HCT116 (cell line): Measurements from ENCODE around the gene ATM. TPM values are rescaled to one million over a fixed set of nuclear protein-coding genes. Genes with fewer than 3 reads are reported as not detected.

Experiments used
- ATAC-seq: fragments of 200-7000 bp; cut with Tn5 transposase; 2 replicates; pipeline ENCODE4 v1.9.1; 2020; ENCODE audit warnings: mild to moderate bottlenecking, moderate library complexity
- BruUV-seq: library from RNA; stranded (reverse); fragments of 400-500 nt; replicated peaks from 2 replicates; lab custom pipeline; 2021; lab: Mats Ljungman, UMichigan
- CTCF ChIA-PET: fragments of 300-600 bp; sonication (Branson Sonifier 250); formaldehyde crosslinking; loops from one replicate; lab custom pipeline; 2021; ENCODE audit warnings: antibody characterized with exemption; lab: Charles Lee
- POLR2A ChIA-PET: fragments of 300-600, 350-600 bp; sonication (Branson Sonifier 250); formaldehyde crosslinking; loops from one replicate; lab custom pipeline; 2021; ENCODE audit warnings: antibody characterized with exemption; lab: Charles Lee
- RAD21 ChIA-PET, 2 experiments: fragments of 300-600 bp; sonication (Branson Sonifier 250); formaldehyde crosslinking; loops; one replicate each; lab custom pipeline; 2023; ENCODE audit warnings: low total read pairs in 2 of 2; ENCODE audit not compliant: uncharacterized antibody in 2 of 2, unreplicated experiment in 2 of 2, low non-redundant PET in 1 of 2; lab: Charles Lee
- DNase-seq: peaks from one replicate; pipeline ENCODE4 v3.0.0-alpha.2; 2010; ENCODE audit warnings: low read depth, low spot score
- H2AFZ ChIP-seq: fragments of 200-600 bp; shearing (Covaris generic), sonication (generic); 2 replicates; pipeline ENCODE4 v1.6.1; 2017; ENCODE audit warnings: low read depth, mixed run types, mixed read lengths, antibody characterized with exemption, low read length; ENCODE audit not compliant: poor library complexity, severe bottlenecking
- H3K27ac ChIP-seq: 2 replicates; pipeline ENCODE4 v1.5.1; 2012; ENCODE audit warnings: low read depth, low read length
- H3K27me3 ChIP-seq: fragments of 200-600 bp; sonication (generic); 2 replicates; pipeline ENCODE4 v1.6.1; 2016; ENCODE audit warnings: mixed run types, low read length, mixed read lengths; ENCODE audit not compliant: insufficient read depth
- H3K36me3 ChIP-seq, 2 experiments: fragments of 200-500 bp in 1 of 2; fragments of 200-600 bp in 1 of 2; sonication (Bioruptor generic) in 1 of 2; sonication (generic) in 1 of 2; 2 replicates each; pipeline versions ENCODE4 v1.5.1 to v1.6.1; 2014 to 2016; ENCODE audit warnings: low read length in 2 of 2, inconsistent platforms in 1 of 2, mixed read lengths in 1 of 2, mixed run types in 1 of 2; ENCODE audit not compliant: insufficient read depth in 2 of 2, control insufficient read depth in 1 of 2
- H3K4me1 ChIP-seq, 2 experiments: fragments of 200-600 bp in 1 of 2; sonication (generic) in 1 of 2; 2 replicates each; pipeline versions ENCODE4 v1.5.1 to v1.6.1; 2012 to 2017; ENCODE audit warnings: low read length in 2 of 2, inconsistent platforms in 1 of 2, mild to moderate bottlenecking in 1 of 2, mixed read lengths in 1 of 2, mixed run types in 1 of 2, moderate library complexity in 1 of 2; ENCODE audit not compliant: insufficient read depth in 2 of 2, control insufficient read depth in 1 of 2
- H3K4me2 ChIP-seq: fragments of 200-600 bp; sonication (generic); 2 replicates; pipeline ENCODE4 v1.6.1; 2017; ENCODE audit warnings: mixed run types, low read length, mixed read lengths
- H3K4me3 ChIP-seq, 2 experiments: fragments of 200-600 bp in 1 of 2; sonication (generic) in 1 of 2; replicated peaks in 1 of 2; 2 replicates each; pipeline ENCODE4 v1.5.1; 2011 to 2016; ENCODE audit warnings: low read length in 2 of 2, control low read depth in 1 of 2, low read depth in 1 of 2, mild to moderate bottlenecking in 1 of 2, mixed read lengths in 1 of 2, mixed run types in 1 of 2
- H3K79me2 ChIP-seq: fragments of 200-600 bp; sonication (generic); 2 replicates; pipeline ENCODE4 v1.6.1; 2017; ENCODE audit warnings: mild to moderate bottlenecking, mixed run types, low read length, moderate library complexity, mixed read lengths; ENCODE audit not compliant: insufficient read depth
- H3K9ac ChIP-seq: fragments of 200-600 bp; sonication (generic); 2 replicates; pipeline ENCODE4 v1.6.1; 2016; ENCODE audit warnings: low read length, mixed read lengths
- H3K9me2 ChIP-seq: fragments of 200-600 bp; sonication (generic), shearing (Covaris generic); 2 replicates; pipeline ENCODE4 v1.6.1; 2017; ENCODE audit warnings: mixed run types, mild to moderate bottlenecking, moderate library complexity; ENCODE audit not compliant: insufficient read depth
- H3K9me3 ChIP-seq, 2 experiments: fragments of 200-500 bp in 1 of 2; fragments of 200-600 bp in 1 of 2; sonication (Bioruptor generic) in 1 of 2; sonication (generic) in 1 of 2; 2 replicates each; pipeline ENCODE4 v1.6.1; 2014 to 2017; ENCODE audit warnings: low read length in 2 of 2, mixed read lengths in 2 of 2, inconsistent platforms in 1 of 2, low read depth in 1 of 2, mild to moderate bottlenecking in 1 of 2, mixed run types in 1 of 2, moderate library complexity in 1 of 2; ENCODE audit not compliant: control insufficient read depth in 1 of 2, insufficient read depth in 1 of 2
- H4K20me1 ChIP-seq: fragments of 200-600 bp; sonication (generic), shearing (Covaris generic); 2 replicates; pipeline ENCODE4 v1.6.1; 2017; ENCODE audit warnings: mixed run types, mild to moderate bottlenecking, moderate library complexity; ENCODE audit not compliant: insufficient read depth
- POLR2A ChIP-seq: IDR thresholded peaks from 2 replicates; pipeline ENCODE4 v1.7.0; 2011; ENCODE audit warnings: borderline replicate concordance; ENCODE audit not compliant: insufficient read depth, insufficient read length; ENCODE audit errors: extremely low read depth
- POLR2AphosphoS5 ChIP-seq: IDR thresholded peaks from 2 replicates; pipeline ENCODE4 v1.6.1; 2011; ENCODE audit warnings: mild to moderate bottlenecking, low read depth, low read length, moderate library complexity
- REST ChIP-seq: IDR thresholded peaks from 2 replicates; pipeline ENCODE4 v1.6.1; 2012; ENCODE audit warnings: low read depth
- SRF ChIP-seq: IDR thresholded peaks from 2 replicates; pipeline ENCODE4 v1.6.1; 2012; ENCODE audit warnings: low read depth
- TCF7L2 ChIP-seq: IDR thresholded peaks from 2 replicates; pipeline ENCODE4 v1.7.0; 2011; ENCODE audit warnings: borderline replicate concordance, inconsistent platforms; ENCODE audit not compliant: insufficient read depth, insufficient read length; ENCODE audit errors: extremely low read depth
- ZFX ChIP-seq: fragments of 450-650 bp; IDR thresholded peaks from 2 replicates; pipeline ENCODE4 v1.6.1; 2017
- intact Hi-C: fragments of 100-400 bp; cut with micrococcal nuclease; formaldehyde crosslinking; loops from 2 replicates; pipeline ENCODE4 v1.10.0; 2022
- total RNA-seq: library from RNA; stranded (reverse); gene quantifications from one replicate; pipeline ENCODE4 v1.2.1, GENCODE V29; 2021; ENCODE audit not compliant: unreplicated experiment

The ATM gene
- total RNA-seq, 1 experiment from 2014 or later: 32.2 TPM

GRCh38 chr11:108224911-108225786 is 2.3 kb downstream of the ATM start (continued):
- TF ChIP-seq REST (no peak), TCF7L2 (no peak), POLR2A (no peak)
- TF ChIP-seq, all 23 proteins: peak for 0

GRCh38 chr11:108226036-108226435 is 3.2 kb downstream of the ATM start:
- intact Hi-C loops: no loop called here
- Histone ChIP-seq H3K4me2 (no peak overlapping the region), H3K36me3 (peaks cover 15 to 16% of the 10 kb centered on the region in 2 experiments), H3K9me2 (no peaks in the 10 kb centered on the region), H3K79me2 (peaks cover 51% of the 10 kb centered on the region), H3K9ac (no peak overlapping the region), H3K27me3 (no peaks in the 10 kb centered on the region), H2AFZ (no peak overlapping the region), H3K4me3 (no peak overlapping the region), H3K9me3 (no peaks in the 10 kb centered on the region), H3K4me1 (peaks cover 6 to 20% of the 10 kb centered on the region in 2 experiments; a peak in 3 of 4 replicates), H4K20me1 (no peaks in the 10 kb centered on the region), H3K27ac (no peak overlapping the region)
- BruUV-seq: no TSS peak
- ATAC-seq (no peak), DNase-seq (no peak)
- TF ChIP-seq POLR2AphosphoS5 (no peak), SRF (no peak), ZFX (no peak)
- ChIA-PET RAD21 (no interaction called here), CTCF (no interaction called here), POLR2A (no interaction called here)
